Measurements from ENCODE around the gene RINL.

RINL gene

GRCh38 chr19:38841787-38842438, 36.2 kb downstream of the RINL start:
- Histone ChIP-seq H3K27me3 (ENCODE audit: insufficient read depth, low read depth) (no peaks in the 10 kb centered on the region; the same call in 1 of the 2 replicates), H4K20me1 (ENCODE audit: insufficient read depth) (no peaks in the 10 kb centered on the region; the same call in 1 of the 2 replicates), H3K4me1 (ENCODE audit: low read depth, poor library complexity, severe bottlenecking) (peaks cover 15% of the 10 kb centered on the region), H3K36me3 (ENCODE audit: insufficient read depth) (peaks cover 61% of the 10 kb centered on the region; the same call in 1 of the 2 replicates), H3K4me2 (no peak overlapping the region), H2AFZ (ENCODE audit: low read depth) (no peak overlapping the region), H3K79me2 (ENCODE audit: insufficient read depth, low read depth) (peaks cover 54% of the 10 kb centered on the region), H3K4me3 (IDR thresholded peaks at IDR 0.05; ENCODE audit: insufficient read depth, low read depth, low read length) (no peak overlapping the region), H3K9ac (no peak overlapping the region), H3K27ac (no peak overlapping the region)
- no peak for TF ChIP-seq CTCF (conservative IDR thresholded peaks at IDR 0.05; ENCODE audit: low read depth, low read length)

- Histone ChIP-seq H3K27me3 (ENCODE audit: insufficient read depth, low read depth) (no peaks in the 10 kb centered on the region; the same call in 1 of the 2 replicates), H3K27ac (no peak overlapping the region), H3K4me1 (ENCODE audit: low read depth, poor library complexity, severe bottlenecking) (peaks cover 9% of the 10 kb centered on the region), H3K79me2 (ENCODE audit: insufficient read depth, low read depth) (peaks cover 48% of the 10 kb centered on the region), H2AFZ (ENCODE audit: low read depth) (no peak overlapping the region), H3K9ac (no peak overlapping the region), H3K36me3 (ENCODE audit: insufficient read depth) (peaks cover 55% of the 10 kb centered on the region; the same call in 1 of the 2 replicates), H3K4me2 (no peak overlapping the region), H4K20me1 (ENCODE audit: insufficient read depth) (no peaks in the 10 kb centered on the region; the same call in 1 of the 2 replicates), H3K4me3 (IDR thresholded peaks at IDR 0.05; ENCODE audit: insufficient read depth, low read depth, low read length) (no peak overlapping the region)
- TF ChIP-seq CTCF (conservative IDR thresholded peaks at IDR 0.05; ENCODE audit: low read depth, low read length): no peak
These were observed 36.8 kb downstream of the RINL start for GRCh38 chr19:38841180-38841766.

- no peaks in the 10 kb centered on the region; the same call in 1 of the 2 replicates for H4K20me1 ChIP-seq (ENCODE audit: insufficient read depth)
These were observed 37.5 kb downstream of the RINL start for GRCh38 chr19:38840583-38840968.

More at GRCh38 chr19:38840583-38840968, 37.5 kb downstream of the RINL start:
- Histone ChIP-seq H3K9ac (no peak overlapping the region), H3K27ac (no peak overlapping the region), H3K4me3 (IDR thresholded peaks at IDR 0.05; ENCODE audit: insufficient read depth, low read depth, low read length) (no peak overlapping the region), H3K36me3 (ENCODE audit: insufficient read depth) (peaks cover 48% of the 10 kb centered on the region; the same call in 1 of the 2 replicates), H3K27me3 (ENCODE audit: insufficient read depth, low read depth) (no peaks in the 10 kb centered on the region; the same call in 1 of the 2 replicates), H3K79me2 (ENCODE audit: insufficient read depth, low read depth) (peaks cover 41% of the 10 kb centered on the region), H3K4me2 (no peak overlapping the region), H3K4me1 (ENCODE audit: low read depth, poor library complexity, severe bottlenecking) (peaks cover 3% of the 10 kb centered on the region), H2AFZ (ENCODE audit: low read depth) (no peak overlapping the region)
- no peak for TF ChIP-seq CTCF (conservative IDR thresholded peaks at IDR 0.05; ENCODE audit: low read depth, low read length)
